Omental fat pad (tissue), 4 donors: ENCODE data around the gene DCANP1. TPM values are rescaled to one million over a fixed set of nuclear protein-coding genes. Genes with fewer than 3 reads are reported as not detected.

Experiments
- ATAC-seq: fragments of 150-250 bp; one replicate; pipeline ENCODE4 v1.9.1; 2016; ENCODE audit warnings: mild to moderate bottlenecking, moderate library complexity; ENCODE audit not compliant: low FRiP score
- DNase-seq: peaks from one replicate; pipeline ENCODE4 v3.0.0-alpha.2; 2019; ENCODE audit warnings: low spot score
- CTCF ChIP-seq, 3 donors: fragments of 450-650 bp; IDR thresholded peaks; one replicate each; pipeline ENCODE4 v1.5.1; 2016 to 2017; ENCODE audit warnings: antibody characterized with exemption in 3 of 3, mild to moderate bottlenecking in 3 of 3, moderate library complexity in 2 of 3
- total RNA-seq, 4 donors: library from RNA; depleted of rRNA; stranded (reverse); fragments of >200 nt; gene quantifications; one replicate each; pipeline ENCODE4 v1.1.0, GENCODE V29; 2016

DCANP1 gene
- total RNA-seq, 4 donors from 2014 or later, result 0.19 TPM; not detected in 3

- TF ChIP-seq CTCF (IDR thresholded peaks at IDR 0.05), result no peak
- DNase-seq (no peak), ATAC-seq (no peak)
Measured at GRCh38 chr5:135468541-135468940, 21.4 kb upstream of the DCANP1 start.

- DNase-seq (no peak), ATAC-seq (no peak)
- TF ChIP-seq CTCF (IDR thresholded peaks at IDR 0.05), result no peak
Measured at GRCh38 chr5:135467871-135468485, 20.8 kb upstream of the DCANP1 start.

GRCh38 chr5:135467051-135467625, 20.0 kb upstream of the DCANP1 start:
- no peak for DNase-seq
- ATAC-seq, result no peak
- no peak for TF ChIP-seq CTCF (IDR thresholded peaks at IDR 0.05)

GRCh38 chr5:135466178-135467050, 19.3 kb upstream of the DCANP1 start:
- peak in 1 of 3 donors; percentile 44 for TF ChIP-seq CTCF (IDR thresholded peaks at IDR 0.05)
- peak; percentile 52 for DNase-seq
- peak; percentile 92 for ATAC-seq

- DNase-seq (no peak), ATAC-seq (no peak)
- TF ChIP-seq CTCF (IDR thresholded peaks at IDR 0.05), result no peak
Measured at GRCh38 chr5:135465391-135466122, 18.4 kb upstream of the DCANP1 start.

GRCh38 chr5:135462304-135462703, 15.2 kb upstream of the DCANP1 start:
- ATAC-seq (no peak), DNase-seq (no peak)
- no peak for TF ChIP-seq CTCF (IDR thresholded peaks at IDR 0.05)
